ENCODE measurements around the gene C11orf24.

C11orf24 gene

DNA sequence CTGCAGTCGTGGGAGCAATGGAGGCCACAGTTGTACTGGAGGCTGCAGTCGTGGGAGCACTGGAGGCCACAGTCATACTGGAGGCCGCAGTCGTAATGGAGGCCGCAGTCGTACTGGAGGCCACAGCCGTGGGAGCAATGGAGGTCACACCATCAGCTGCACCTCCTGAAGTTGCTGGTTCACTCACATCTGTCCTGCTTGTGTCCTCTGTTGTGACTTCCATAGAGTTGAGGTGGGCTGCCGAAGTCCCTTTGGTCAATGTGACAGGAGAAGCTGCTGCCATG, 9.3 kb downstream of the C11orf24 start:
- no peak overlapping the region for H3K4me3 ChIP-seq (ENCODE audit: low read depth, low read length)
- TF ChIP-seq, protein P1, sequence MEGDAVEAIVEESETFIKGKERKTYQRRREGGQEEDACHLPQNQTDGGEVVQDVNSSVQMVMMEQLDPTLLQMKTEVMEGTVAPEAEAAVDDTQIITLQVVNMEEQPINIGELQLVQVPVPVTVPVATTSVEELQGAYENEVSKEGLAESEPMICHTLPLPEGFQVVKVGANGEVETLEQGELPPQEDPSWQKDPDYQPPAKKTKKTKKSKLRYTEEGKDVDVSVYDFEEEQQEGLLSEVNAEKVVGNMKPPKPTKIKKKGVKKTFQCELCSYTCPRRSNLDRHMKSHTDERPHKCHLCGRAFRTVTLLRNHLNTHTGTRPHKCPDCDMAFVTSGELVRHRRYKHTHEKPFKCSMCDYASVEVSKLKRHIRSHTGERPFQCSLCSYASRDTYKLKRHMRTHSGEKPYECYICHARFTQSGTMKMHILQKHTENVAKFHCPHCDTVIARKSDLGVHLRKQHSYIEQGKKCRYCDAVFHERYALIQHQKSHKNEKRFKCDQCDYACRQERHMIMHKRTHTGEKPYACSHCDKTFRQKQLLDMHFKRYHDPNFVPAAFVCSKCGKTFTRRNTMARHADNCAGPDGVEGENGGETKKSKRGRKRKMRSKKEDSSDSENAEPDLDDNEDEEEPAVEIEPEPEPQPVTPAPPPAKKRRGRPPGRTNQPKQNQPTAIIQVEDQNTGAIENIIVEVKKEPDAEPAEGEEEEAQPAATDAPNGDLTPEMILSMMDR (IDR thresholded peaks at IDR 0.05; ENCODE audit: borderline replicate concordance, insufficient read depth, low read depth, low read length), result no peak

DNA sequence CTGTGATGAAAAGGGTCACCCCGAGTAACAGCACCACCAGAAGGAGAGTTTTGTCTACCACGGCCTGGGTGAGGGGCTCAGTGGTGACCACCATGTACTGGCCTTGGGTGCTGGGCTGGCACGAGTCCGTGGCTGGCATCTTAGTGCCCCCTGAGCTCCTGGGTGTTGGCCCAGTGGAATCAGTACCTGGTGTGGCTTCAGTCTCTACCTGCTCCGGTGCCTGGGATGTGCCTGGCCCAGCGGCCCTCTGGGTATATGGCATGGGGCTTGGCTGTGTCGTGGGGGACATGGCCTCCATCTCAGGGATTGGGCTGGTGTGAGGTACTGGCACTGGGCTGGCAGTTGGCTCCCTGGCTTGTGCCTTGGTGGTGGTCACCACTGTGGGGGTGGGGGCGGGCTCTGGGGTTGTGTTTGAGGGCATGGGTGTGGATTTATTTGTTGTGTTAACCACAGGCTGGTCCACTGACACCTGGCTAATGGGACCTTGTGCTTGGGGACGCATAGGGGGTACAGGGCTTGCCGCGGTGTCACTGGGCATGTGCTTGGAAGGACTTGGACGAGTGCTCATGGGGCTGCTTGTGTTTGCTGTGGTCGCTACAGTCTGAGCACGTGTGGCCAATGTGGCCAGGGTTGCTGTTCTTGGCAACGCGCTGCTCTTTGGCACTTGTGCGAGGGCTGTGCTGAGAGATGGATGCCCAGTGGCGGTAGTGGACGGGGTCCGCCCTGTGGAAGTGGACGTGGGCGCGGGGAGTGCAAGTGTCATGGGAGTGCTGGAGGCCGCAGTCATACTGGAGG, 9.8 kb downstream of the C11orf24 start:
- no peak overlapping the region for H3K4me3 ChIP-seq (ENCODE audit: low read depth, low read length)
- TF ChIP-seq, protein P1 (IDR thresholded peaks at IDR 0.05; ENCODE audit: borderline replicate concordance, insufficient read depth, low read depth, low read length), result no peak

DNA sequence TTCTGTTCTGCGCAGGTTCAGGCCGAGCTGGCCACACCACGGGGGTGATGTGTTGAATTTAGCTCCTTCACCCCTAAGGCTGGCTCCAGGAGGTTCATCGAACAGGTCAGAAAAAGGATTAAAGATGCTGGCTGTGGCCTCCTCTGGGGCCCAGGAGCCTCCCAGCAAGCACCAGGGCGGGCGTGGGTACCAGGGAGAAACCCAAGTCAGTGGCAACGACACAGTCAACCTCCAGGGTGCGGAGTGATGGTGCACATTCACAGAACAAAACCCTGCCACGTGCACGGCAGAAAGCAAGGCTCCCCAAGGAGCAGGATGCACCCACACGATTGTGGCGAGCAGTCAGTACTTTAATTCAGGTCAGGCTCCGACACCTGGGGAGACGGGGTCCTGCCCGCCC, 10.8 kb downstream of the C11orf24 start:
- TF ChIP-seq, protein P1 (IDR thresholded peaks at IDR 0.05; ENCODE audit: borderline replicate concordance, insufficient read depth, low read depth, low read length), result no peak
- H3K4me3 ChIP-seq (ENCODE audit: low read depth, low read length), result no peak overlapping the region

DNA sequence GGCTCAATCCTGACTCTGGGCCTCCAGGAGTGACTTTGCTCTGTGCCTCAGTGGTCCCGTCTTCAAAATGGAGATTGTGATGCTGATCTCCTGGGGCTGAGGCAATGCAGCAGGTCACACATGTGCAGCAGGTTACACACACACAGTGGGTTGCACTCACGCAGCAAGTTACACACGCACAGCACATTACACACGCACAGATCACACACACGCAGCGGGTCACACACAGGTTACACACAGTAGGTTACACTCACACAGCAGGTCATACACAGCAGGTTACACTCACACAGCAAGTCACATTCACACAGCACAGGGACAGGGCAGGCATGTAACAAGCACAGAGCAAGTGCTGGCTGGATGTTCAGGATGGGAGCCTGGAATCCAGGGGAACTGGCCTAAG, 11.3 kb downstream of the C11orf24 start:
- TF ChIP-seq, protein P1 (IDR thresholded peaks at IDR 0.05; ENCODE audit: borderline replicate concordance, insufficient read depth, low read depth, low read length), result no peak
- H3K4me3 ChIP-seq (ENCODE audit: low read depth, low read length), result no peak overlapping the region

DNA sequence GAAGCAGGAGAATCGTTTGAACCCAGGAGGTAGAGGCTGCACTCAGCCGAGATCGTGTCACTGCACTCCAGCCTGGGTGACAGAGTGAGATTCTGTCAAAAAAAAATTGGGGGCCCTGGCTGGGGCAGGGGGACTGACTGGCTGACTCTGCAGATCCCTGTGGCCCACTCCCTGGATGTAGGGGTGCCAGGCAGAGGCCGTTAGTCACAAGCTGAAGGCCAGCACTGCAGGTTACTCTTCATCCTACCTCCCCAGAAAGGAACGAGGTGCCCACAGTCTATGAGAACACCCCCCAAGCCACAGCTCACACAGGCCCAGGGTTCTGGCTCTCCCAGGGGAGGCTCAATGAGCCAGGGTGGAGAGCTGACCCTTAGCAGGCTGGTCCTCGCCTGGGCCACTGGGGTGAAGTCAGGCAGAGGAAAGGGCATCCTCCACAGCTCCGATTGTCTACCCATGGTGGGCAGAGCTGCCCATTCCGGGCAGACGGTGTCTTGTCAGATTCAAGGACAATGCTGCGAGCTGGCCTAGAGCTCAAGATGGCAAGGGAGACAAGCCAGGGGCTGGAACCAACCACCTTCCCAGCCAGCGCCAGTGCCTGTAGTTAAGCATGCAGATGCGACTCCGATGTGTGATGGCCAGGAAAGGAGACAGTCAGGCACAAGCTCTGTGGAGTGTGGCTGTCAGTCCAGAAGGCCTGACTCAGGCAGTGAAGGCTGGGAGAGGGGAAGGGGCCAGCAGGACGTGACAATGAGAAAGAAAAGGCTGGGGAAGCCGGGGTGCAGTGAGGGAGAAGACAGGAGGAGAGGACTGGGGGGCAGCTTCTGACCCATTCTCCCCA, 12.4 kb downstream of the C11orf24 start:
- H3K4me3 ChIP-seq (ENCODE audit: low read depth, low read length), result no peak overlapping the region
- TF ChIP-seq, protein P1 (IDR thresholded peaks at IDR 0.05; ENCODE audit: borderline replicate concordance, insufficient read depth, low read depth, low read length), result no peak

DNA sequence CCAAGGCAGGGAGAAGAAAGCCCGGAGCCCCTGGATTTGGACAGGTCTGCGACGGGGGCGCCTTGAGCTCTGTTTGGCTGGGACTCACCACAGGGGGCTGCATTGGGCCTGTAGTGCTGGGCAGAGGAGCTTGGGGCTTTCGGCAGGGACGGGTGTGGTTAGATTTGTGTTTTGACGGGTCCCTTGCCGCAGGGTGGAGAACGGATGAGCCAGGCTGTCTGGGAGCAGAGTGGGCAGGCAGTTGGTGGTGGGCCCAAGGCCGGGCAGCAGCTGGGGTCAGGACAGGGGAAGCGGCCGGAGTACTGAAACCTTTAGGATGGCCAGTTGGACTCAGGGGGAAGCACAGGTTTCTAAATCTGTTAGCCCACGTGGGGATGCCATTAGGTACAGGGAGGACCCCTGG, 13.4 kb downstream of the C11orf24 start:
- TF ChIP-seq, protein P1 (IDR thresholded peaks at IDR 0.05; ENCODE audit: borderline replicate concordance, insufficient read depth, low read depth, low read length), result no peak
- no peak overlapping the region for H3K4me3 ChIP-seq (ENCODE audit: low read depth, low read length)
